SK-N-SH (cell line): ENCODE results near the gene NTN5. TPM values are rescaled to one million over a fixed set of nuclear protein-coding genes. Genes with fewer than 3 reads are reported as not detected.

Source experiments
- CTCF ChIA-PET: fragments of 300-600, 350-600 bp; formaldehyde crosslinking; extraction: SDS; loops from one replicate; lab custom pipeline; 2021; lab: Yijun Ruan, JAX
- POLR2A ChIA-PET: fragments of 350-600 bp; sonication (Branson Sonifier 250); formaldehyde crosslinking; extraction: SDS; loops from one replicate; lab custom pipeline; 2020; ENCODE audit warnings: antibody characterized with exemption, inconsistent platforms; lab: Yijun Ruan, JAX
- DNase-seq: peaks from one replicate; pipeline ENCODE4 v3.0.0; 2012
- H2AFZ ChIP-seq: fragments of 200-600 bp; sonication (generic); 2 replicates; pipeline ENCODE4 v1.8.1; 2016; ENCODE audit warnings: antibody characterized with exemption, mild to moderate bottlenecking, low read depth
- H3F3A ChIP-seq: fragments of 200-600 bp; sonication (generic); replicated peaks from 2 replicates; pipeline ENCODE3; 2016; ENCODE audit warnings: antibody characterized with exemption, mild to moderate bottlenecking; ENCODE audit not compliant: insufficient read depth
- H3K27ac ChIP-seq, 2 experiments: fragments of 200-500 bp in 1 of 2; fragments of 200-600 bp in 1 of 2; sonication (Bioruptor generic) in 1 of 2; sonication (generic), shearing (Covaris generic) in 1 of 2; 2 replicates each; pipeline versions ENCODE4 v1.5.1 to v1.6.1; 2014 to 2016; ENCODE audit warnings: low read depth in 2 of 2, inconsistent platforms in 1 of 2, low read length in 1 of 2, mild to moderate bottlenecking in 1 of 2, mixed read lengths in 1 of 2
- H3K27me3 ChIP-seq: fragments of 200-600 bp; sonication (generic), shearing (Covaris generic); 2 replicates; pipeline ENCODE4 v1.6.1; 2016; ENCODE audit warnings: mixed run types; ENCODE audit not compliant: insufficient read depth
- H3K36me3 ChIP-seq, 2 experiments: fragments of 200-500 bp in 1 of 2; fragments of 200-600 bp in 1 of 2; sonication (Bioruptor generic) in 1 of 2; sonication (generic) in 1 of 2; replicated peaks in 1 of 2; 2 replicates each; pipeline versions ENCODE3 to v1.5.1; 2014 to 2016; ENCODE audit warnings: low read length in 1 of 2, mild to moderate bottlenecking in 1 of 2; ENCODE audit not compliant: insufficient read depth in 2 of 2, control insufficient read depth in 1 of 2
- H3K4me1 ChIP-seq, 2 experiments: fragments of 200-500 bp in 1 of 2; fragments of 200-600 bp in 1 of 2; sonication (Bioruptor generic) in 1 of 2; sonication (generic), shearing (Covaris generic) in 1 of 2; 2 replicates each; pipeline versions ENCODE4 v1.5.1 to v1.6.1; 2014 to 2016; ENCODE audit warnings: low read depth in 1 of 2, low read length in 1 of 2, mixed run types in 1 of 2; ENCODE audit not compliant: insufficient read depth in 2 of 2, control insufficient read depth in 1 of 2
- H3K4me2 ChIP-seq: fragments of 200-600 bp; sonication (generic), shearing (Covaris generic); 2 replicates; pipeline ENCODE4 v1.6.1; 2017; ENCODE audit warnings: mixed run types
- H3K4me3 ChIP-seq, 2 experiments: fragments of 200-500 bp in 1 of 2; fragments of 200-600 bp in 1 of 2; sonication (Bioruptor generic) in 1 of 2; sonication (generic), shearing (Covaris generic) in 1 of 2; 2 replicates each; pipeline versions ENCODE4 v1.5.1 to v1.8.1; 2014 to 2016; ENCODE audit warnings: low read depth in 2 of 2, inconsistent platforms in 1 of 2, low read length in 1 of 2, mild to moderate bottlenecking in 1 of 2, mixed read lengths in 1 of 2, moderate library complexity in 1 of 2
- H3K79me2 ChIP-seq: fragments of 200-600 bp; sonication (generic); 2 replicates; pipeline ENCODE4 v1.8.1; 2017; ENCODE audit warnings: mild to moderate bottlenecking; ENCODE audit not compliant: insufficient read depth
- H3K9ac ChIP-seq: fragments of 200-600 bp; sonication (generic); 2 replicates; pipeline ENCODE4 v1.6.1; 2017; ENCODE audit warnings: mixed run types
- H3K9me2 ChIP-seq: fragments of 200-600 bp; sonication (generic); 2 replicates; pipeline ENCODE4 v1.6.1; 2017; ENCODE audit warnings: mixed run types
- H3K9me3 ChIP-seq: fragments of 200-600 bp; sonication (generic); 2 replicates; pipeline ENCODE4 v1.6.1; 2017; ENCODE audit warnings: mixed run types, mild to moderate bottlenecking, moderate library complexity
- H4K20me1 ChIP-seq: fragments of 200-600 bp; sonication (generic); 2 replicates; pipeline ENCODE4 v1.6.1; 2017; ENCODE audit warnings: mild to moderate bottlenecking, mixed run types; ENCODE audit not compliant: insufficient read depth
- ELF1 ChIP-seq: IDR thresholded peaks from 2 replicates; pipeline ENCODE4 v1.4.0; 2012
- EZH2phosphoT487 ChIP-seq: fragments of 200-600 bp; sonication (generic); IDR thresholded peaks from 2 replicates; pipeline ENCODE4 v1.6.1; 2017; ENCODE audit warnings: low read depth, mixed run types, mild to moderate bottlenecking, antibody characterized with exemption, moderate library complexity, borderline replicate concordance
- FOSL2 ChIP-seq: IDR thresholded peaks from 2 replicates; pipeline ENCODE4 v1.4.0; 2012; ENCODE audit warnings: low read depth, mild to moderate bottlenecking, moderate library complexity, borderline replicate concordance
- FOXM1 ChIP-seq: IDR thresholded peaks from 2 replicates; pipeline ENCODE4 v1.4.0; 2012; ENCODE audit warnings: low read depth, mild to moderate bottlenecking
- GABPA ChIP-seq: IDR thresholded peaks from 2 replicates; pipeline ENCODE4 v1.4.0; 2012; ENCODE audit warnings: low read depth, mild to moderate bottlenecking
- GATA2 ChIP-seq: sonication (generic); formaldehyde crosslinking; IDR thresholded peaks from 2 replicates; pipeline ENCODE4 v1.5.0; 2020; ENCODE audit warnings: mild to moderate bottlenecking, missing genetic modification reagents
- IRF3 ChIP-seq: fragments of 150-350 bp; IDR thresholded peaks from 2 replicates; pipeline ENCODE4 v1.6.1; 2016; ENCODE audit warnings: mild to moderate bottlenecking, low read depth, low read length
- MAX ChIP-seq: IDR thresholded peaks from 2 replicates; pipeline ENCODE4 v1.4.0; 2012; ENCODE audit warnings: low read depth
- MXI1 ChIP-seq: IDR thresholded peaks from 2 replicates; pipeline ENCODE4 v1.6.1; 2012; ENCODE audit warnings: mild to moderate bottlenecking, low read depth, low read length, improper control_type of control experiment
- NRF1 ChIP-seq: IDR thresholded peaks from 2 replicates; pipeline ENCODE4 v1.6.1; 2012; ENCODE audit warnings: low read depth, mild to moderate bottlenecking, low read length
- POLR2AphosphoS5 ChIP-seq: IDR thresholded peaks from 2 replicates; pipeline ENCODE4 v1.6.1; 2012; ENCODE audit warnings: low read depth, low read length
- RAD21 ChIP-seq: IDR thresholded peaks from 2 replicates; pipeline ENCODE4 v1.6.1; 2012; ENCODE audit warnings: mild to moderate bottlenecking, low read length
- RCOR1 ChIP-seq: fragments of 150-350 bp; IDR thresholded peaks from 2 replicates; pipeline ENCODE4 v1.6.1; 2017; ENCODE audit warnings: antibody characterized with exemption, low read length
- REST ChIP-seq: IDR thresholded peaks from 2 replicates; pipeline ENCODE4 v1.6.1; 2012; ENCODE audit warnings: mild to moderate bottlenecking, low read depth, low read length, moderate library complexity
- RXRA ChIP-seq: IDR thresholded peaks from 2 replicates; pipeline ENCODE4 v1.4.0; 2012; ENCODE audit warnings: low read depth, mild to moderate bottlenecking, borderline replicate concordance
- SIN3A ChIP-seq: IDR thresholded peaks from 2 replicates; pipeline ENCODE4 v1.6.1; 2012; ENCODE audit warnings: low read depth, mild to moderate bottlenecking, low read length, moderate library complexity, borderline replicate concordance
- SMC3 ChIP-seq: IDR thresholded peaks from 2 replicates; pipeline ENCODE4 v1.6.1; 2012; ENCODE audit warnings: low read depth, low read length, improper control_type of control experiment
- TAF1 ChIP-seq: IDR thresholded peaks from 2 replicates; pipeline ENCODE4 v1.6.1; 2012; ENCODE audit warnings: low read depth, mild to moderate bottlenecking, low read length, moderate library complexity, borderline replicate concordance
- USF2 ChIP-seq: fragments of 150-350 bp; IDR thresholded peaks from 2 replicates; pipeline ENCODE4 v1.6.1; 2017; ENCODE audit warnings: antibody characterized with exemption, low read length, low read depth, borderline replicate concordance
- WGBS: methylation state at CpG from one replicate; pipeline ENCODE4 v1.1.6; 2017; ENCODE audit warnings: low lambda C conversion rate; 5-methylcytosine and 5-hydroxymethylcytosine counted together
- polyA plus RNA-seq, 3 experiments: library from polyadenylated mRNA; depleted of rRNA; stranded (reverse); fragments of >200 nt; gene quantifications; 2 replicates each; pipeline ENCODE4 v1.2.3, GENCODE V29; 2012

The NTN5 gene
- polyA plus RNA-seq, 1 of the 3 experiments (the other 2 are of a cell fraction) = 0.74 TPM

GRCh38 chr19:48639483-48640375 lies 33.1 kb downstream of the NTN5 start:
- peaks cover 23% of the 10 kb centered on the region for H3F3A ChIP-seq
- no peak overlapping the region for H2AFZ ChIP-seq
- no peak for DNase-seq
- WGBS = 85% methylated on average over 30 of the region's 33 CpGs
- no peak overlapping the region for H3K4me3 ChIP-seq
- H3K4me1 ChIP-seq = peaks cover 16 to 28% of the 10 kb centered on the region in 2 experiments
- no peaks in the 10 kb centered on the region for H3K27me3 ChIP-seq
- H3K36me3 ChIP-seq = no peaks in the 10 kb centered on the region
- no peaks in the 10 kb centered on the region for H3K9me3 ChIP-seq
- POLR2A ChIA-PET = no interaction called here
- H4K20me1 ChIP-seq = no peaks in the 10 kb centered on the region
- no peak for TF ChIP-seq RAD21
- no peak for TF ChIP-seq SMC3
- no peak for TF ChIP-seq IRF3
- no peak for TF ChIP-seq MXI1
- no peak for TF ChIP-seq NRF1
- no peak for TF ChIP-seq MAX
- CTCF ChIA-PET = no interaction called here
- no peaks in the 10 kb centered on the region for H3K9me2 ChIP-seq
- no peak overlapping the region for H3K27ac ChIP-seq
- no peak overlapping the region for H3K9ac ChIP-seq
- no peaks in the 10 kb centered on the region for H3K79me2 ChIP-seq
- H3K4me2 ChIP-seq = no peak overlapping the region

- peak overlapping the region; percentile 99 for H3K4me2 ChIP-seq
- H3K36me3 ChIP-seq = no peaks in the 10 kb centered on the region
- H3K9me2 ChIP-seq = no peaks in the 10 kb centered on the region
- H3K4me3 ChIP-seq = no peak overlapping the region; a peak in 1 of 4 replicates
- no peaks in the 10 kb centered on the region for H4K20me1 ChIP-seq
- no peak overlapping the region for H2AFZ ChIP-seq
- no peaks in the 10 kb centered on the region for H3K27me3 ChIP-seq
- peaks cover 17 to 28% of the 10 kb centered on the region in 2 experiments for H3K4me1 ChIP-seq
- DNase-seq = peak; percentile 69
- ChIA-PET CTCF (no interaction called here), POLR2A (no interaction called here)
- no peak overlapping the region for H3K9ac ChIP-seq
- H3K9me3 ChIP-seq = no peaks in the 10 kb centered on the region
- 87% methylated on average over 16 of the region's 16 CpGs for WGBS
- peak overlapping the region; percentile 62 to 99; a peak in 3 of 4 replicates for H3K27ac ChIP-seq
- no peaks in the 10 kb centered on the region for H3K79me2 ChIP-seq
- peaks cover 28% of the 10 kb centered on the region for H3F3A ChIP-seq
- no peak for TF ChIP-seq ELF1
- TF ChIP-seq RCOR1 = no peak
- no peak for TF ChIP-seq FOXM1
- no peak for TF ChIP-seq GABPA
- no peak for TF ChIP-seq EZH2phosphoT487
- no peak for TF ChIP-seq GATA2 (CRISPR knock-in tag)
- no peak for TF ChIP-seq IRF3
- TF ChIP-seq FOSL2 = no peak
- TF ChIP-seq POLR2AphosphoS5 = no peak
- no peak for TF ChIP-seq REST
- no peak for TF ChIP-seq USF2
- TF ChIP-seq SMC3 = no peak
- no peak for TF ChIP-seq RXRA
- TF ChIP-seq SIN3A = no peak
- no peak for TF ChIP-seq TAF1
Measured at GRCh38 chr19:48638831-48639381, 33.9 kb downstream of the NTN5 start.
